DOHH2 (cell line): ENCODE results near the gene NFKB1.

ENCODE experiments used
- H3F3A ChIP-seq: fragments of 200-600 bp; sonication (generic), shearing (Covaris generic); 2 replicates; pipeline ENCODE4 v1.6.0; 2016; ENCODE audit warnings: antibody characterized with exemption, mild to moderate bottlenecking; ENCODE audit not compliant: control insufficient read depth, insufficient read depth
- H3K27ac ChIP-seq: fragments of 200-600 bp; sonication (generic); 2 replicates; pipeline ENCODE4 v1.5.1; 2014; ENCODE audit warnings: low read depth, mild to moderate bottlenecking, low read length, moderate library complexity
- H3K27me3 ChIP-seq: fragments of 200-600 bp; sonication (generic); 2 replicates; pipeline ENCODE4 v1.6.1; 2014; ENCODE audit warnings: mild to moderate bottlenecking, low read length, mixed read lengths; ENCODE audit not compliant: control insufficient read depth
- H3K36me3 ChIP-seq: fragments of 200-600 bp; sonication (generic); 2 replicates; pipeline ENCODE4 v1.6.1; 2014; ENCODE audit warnings: mild to moderate bottlenecking, low read length, moderate library complexity, mixed read lengths; ENCODE audit not compliant: control insufficient read depth
- H3K4me1 ChIP-seq: fragments of 200-600 bp; sonication (generic); 2 replicates; pipeline ENCODE4 v1.6.1; 2014; ENCODE audit warnings: mild to moderate bottlenecking, low read length, mixed read lengths; ENCODE audit not compliant: control insufficient read depth
- H3K4me2 ChIP-seq: fragments of 200-600 bp; sonication (generic); 2 replicates; pipeline ENCODE4 v1.6.0; 2014; ENCODE audit warnings: mild to moderate bottlenecking, low read length, moderate library complexity
- H3K4me3 ChIP-seq: fragments of 200-600 bp; sonication (generic); 2 replicates; pipeline ENCODE4 v1.5.1; 2014; ENCODE audit warnings: mild to moderate bottlenecking, low read length, mixed read lengths
- H3K79me2 ChIP-seq: fragments of 200-600 bp; sonication (generic); 2 replicates; pipeline ENCODE4 v1.6.1; 2014; ENCODE audit warnings: mild to moderate bottlenecking, low read length, mixed read lengths; ENCODE audit not compliant: control insufficient read depth
- H3K9me2 ChIP-seq: fragments of 200-600 bp; sonication (generic); replicated peaks from 2 replicates; pipeline ENCODE4 v1.6.1; 2014; ENCODE audit warnings: mild to moderate bottlenecking, low read length, mixed read lengths; ENCODE audit not compliant: control insufficient read depth
- H3K9me3 ChIP-seq: fragments of 200-600 bp; sonication (generic); 2 replicates; pipeline ENCODE4 v1.6.1; 2014; ENCODE audit warnings: antibody characterized with exemption, low read length, mixed read lengths; ENCODE audit not compliant: control insufficient read depth, insufficient read depth
- H4K20me1 ChIP-seq: fragments of 200-600 bp; sonication (generic); 2 replicates; pipeline ENCODE4 v1.6.0; 2014; ENCODE audit warnings: low read depth, mild to moderate bottlenecking, antibody characterized with exemption, low read length, moderate library complexity; ENCODE audit not compliant: control insufficient read depth, insufficient read depth
- CTCF ChIP-seq: fragments of 200-600 bp; sonication (generic); IDR thresholded peaks from one replicate; pipeline ENCODE4 v1.5.1; 2014; ENCODE audit warnings: antibody characterized with exemption, mild to moderate bottlenecking, low read depth, low read length; ENCODE audit not compliant: poor library complexity, severe bottlenecking
- EZH2phosphoT487 ChIP-seq: fragments of 200-600 bp; sonication (generic); IDR thresholded peaks from 2 replicates; pipeline ENCODE4 v1.6.1; 2017; ENCODE audit warnings: borderline replicate concordance, mild to moderate bottlenecking, antibody characterized with exemption, low read length, moderate library complexity, mixed read lengths

The NFKB1 gene

GRCh38 chr4:102598086-102598761 lies 97.1 kb downstream of the NFKB1 start:
- no peaks in the 10 kb centered on the region for H3K4me1 ChIP-seq
- peaks cover 79% of the 10 kb centered on the region for H3K36me3 ChIP-seq

GRCh38 chr4:102598762-102599374 lies 97.7 kb downstream of the NFKB1 start:
- H3K4me1 ChIP-seq: no peaks in the 10 kb centered on the region
- H3K4me3 ChIP-seq: no peak overlapping the region
- peaks cover 83% of the 10 kb centered on the region for H3K36me3 ChIP-seq
- no peaks in the 10 kb centered on the region for H3K79me2 ChIP-seq
- H3K27me3 ChIP-seq: no peaks in the 10 kb centered on the region
- no peaks in the 10 kb centered on the region for H3F3A ChIP-seq
- H3K9me2 ChIP-seq: no peaks in the 10 kb centered on the region
- no peaks in the 10 kb centered on the region for H3K9me3 ChIP-seq
- H3K27ac ChIP-seq: no peak overlapping the region
- H3K4me2 ChIP-seq: no peak overlapping the region
- TF ChIP-seq EZH2phosphoT487 (no peak), CTCF (no peak)
- no peaks in the 10 kb centered on the region for H4K20me1 ChIP-seq

More at GRCh38 chr4:102598086-102598761, 97.1 kb downstream of the NFKB1 start:
- H3K79me2 ChIP-seq: no peaks in the 10 kb centered on the region
- H3K4me3 ChIP-seq: no peak overlapping the region
- no peaks in the 10 kb centered on the region for H4K20me1 ChIP-seq
- no peak overlapping the region for H3K27ac ChIP-seq
- H3K4me2 ChIP-seq: no peak overlapping the region
- no peak for TF ChIP-seq EZH2phosphoT487
- TF ChIP-seq CTCF: no peak
- no peaks in the 10 kb centered on the region for H3K9me3 ChIP-seq
- no peaks in the 10 kb centered on the region for H3K27me3 ChIP-seq
- H3F3A ChIP-seq: no peaks in the 10 kb centered on the region
- no peaks in the 10 kb centered on the region for H3K9me2 ChIP-seq

GRCh38 chr4:102599455-102599854 lies 98.3 kb downstream of the NFKB1 start:
- Histone ChIP-seq H3K79me2 (no peaks in the 10 kb centered on the region), H3K4me2 (no peak overlapping the region), H4K20me1 (no peaks in the 10 kb centered on the region), H3K27me3 (no peaks in the 10 kb centered on the region), H3F3A (no peaks in the 10 kb centered on the region), H3K4me3 (no peak overlapping the region), H3K36me3 (peaks cover 79% of the 10 kb centered on the region), H3K9me3 (no peaks in the 10 kb centered on the region), H3K4me1 (no peaks in the 10 kb centered on the region), H3K27ac (no peak overlapping the region), H3K9me2 (no peaks in the 10 kb centered on the region)
- no peak for TF ChIP-seq CTCF
- TF ChIP-seq EZH2phosphoT487: no peak
